ENCODE results near the gene HDGF.

DNA sequence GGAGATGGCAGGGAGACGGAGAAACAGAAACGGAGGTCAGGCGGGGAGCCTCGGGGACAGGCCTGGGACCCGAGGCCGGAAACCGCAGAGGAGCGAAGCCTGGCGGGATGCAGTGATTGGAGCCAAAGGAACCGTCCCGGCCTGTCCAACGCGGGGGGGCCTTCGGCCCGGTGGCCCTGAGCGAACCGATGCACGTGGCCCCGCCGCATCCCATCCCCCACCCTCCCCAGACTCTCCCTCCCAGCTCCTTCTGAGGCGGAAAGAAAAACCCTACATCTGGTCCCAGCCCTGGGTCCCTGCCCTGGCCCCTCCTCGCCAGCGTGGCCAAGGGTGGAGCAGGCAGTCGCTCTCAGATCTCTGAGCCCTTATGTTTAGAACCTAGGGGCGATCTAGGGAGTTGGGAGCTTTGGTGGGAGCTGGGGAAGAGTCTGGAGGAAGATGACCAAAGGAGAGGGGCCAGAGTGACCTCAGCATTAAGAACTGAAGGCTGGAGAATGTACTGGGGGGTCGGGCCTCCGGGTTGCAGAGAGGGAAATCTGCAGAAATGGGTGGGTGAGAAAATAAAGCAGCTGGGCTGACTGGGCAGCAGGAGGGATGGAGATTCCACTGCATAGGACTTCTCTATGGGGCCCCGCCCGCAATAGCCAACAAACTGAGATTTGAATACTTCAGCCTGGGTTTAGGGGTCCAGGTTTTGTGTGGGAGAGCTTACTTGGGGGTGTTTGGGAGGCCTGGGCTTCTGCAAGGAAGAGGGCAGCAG, 44.6 kb downstream of the HDGF start:
- TF ChIP-seq POLR2A (IDR thresholded peaks at IDR 0.05), result no peak
- TF ChIP-seq, protein P1, sequence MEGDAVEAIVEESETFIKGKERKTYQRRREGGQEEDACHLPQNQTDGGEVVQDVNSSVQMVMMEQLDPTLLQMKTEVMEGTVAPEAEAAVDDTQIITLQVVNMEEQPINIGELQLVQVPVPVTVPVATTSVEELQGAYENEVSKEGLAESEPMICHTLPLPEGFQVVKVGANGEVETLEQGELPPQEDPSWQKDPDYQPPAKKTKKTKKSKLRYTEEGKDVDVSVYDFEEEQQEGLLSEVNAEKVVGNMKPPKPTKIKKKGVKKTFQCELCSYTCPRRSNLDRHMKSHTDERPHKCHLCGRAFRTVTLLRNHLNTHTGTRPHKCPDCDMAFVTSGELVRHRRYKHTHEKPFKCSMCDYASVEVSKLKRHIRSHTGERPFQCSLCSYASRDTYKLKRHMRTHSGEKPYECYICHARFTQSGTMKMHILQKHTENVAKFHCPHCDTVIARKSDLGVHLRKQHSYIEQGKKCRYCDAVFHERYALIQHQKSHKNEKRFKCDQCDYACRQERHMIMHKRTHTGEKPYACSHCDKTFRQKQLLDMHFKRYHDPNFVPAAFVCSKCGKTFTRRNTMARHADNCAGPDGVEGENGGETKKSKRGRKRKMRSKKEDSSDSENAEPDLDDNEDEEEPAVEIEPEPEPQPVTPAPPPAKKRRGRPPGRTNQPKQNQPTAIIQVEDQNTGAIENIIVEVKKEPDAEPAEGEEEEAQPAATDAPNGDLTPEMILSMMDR (IDR thresholded peaks at IDR 0.05), result no peak
